ENCODE data around the gene ASIC4. TPM values are rescaled to one million over a fixed set of nuclear protein-coding genes. Genes with fewer than 3 reads are reported as not detected.

Gene ASIC4
- polyA plus RNA-seq, 3 donors = 0.12 to 0.21 (median 0.18) TPM

GRCh38 chr2:219533930-219534661 lies 19.8 kb downstream of the ASIC4 start:
- no peak for DNase-seq

- DNase-seq = no peak
Measured at GRCh38 chr2:219536425-219536824, 22.1 kb downstream of the ASIC4 start.

GRCh38 chr2:219536967-219537366 lies 22.7 kb downstream of the ASIC4 start:
- no peak for DNase-seq

GRCh38 chr2:219537657-219538488 lies 23.6 kb downstream of the ASIC4 start:
- DNase-seq = no peak

- no peak for DNase-seq
Measured at GRCh38 chr2:219538504-219538951, 24.2 kb downstream of the ASIC4 start.

- DNase-seq = no peak
Measured at GRCh38 chr2:219538956-219539788, 24.9 kb downstream of the ASIC4 start.

- no peak for DNase-seq
Measured at GRCh38 chr2:219539926-219540678, 25.8 kb downstream of the ASIC4 start.

GRCh38 chr2:219540784-219541504 lies 26.7 kb downstream of the ASIC4 start:
- no peak for DNase-seq

GRCh38 chr2:219541611-219542180 lies 27.4 kb downstream of the ASIC4 start:
- DNase-seq = peak; percentile 75

- no peak for DNase-seq
Measured at GRCh38 chr2:219542931-219543595, 28.8 kb downstream of the ASIC4 start.

GRCh38 chr2:219543596-219544358 lies 29.5 kb downstream of the ASIC4 start, which contains the start of the genes CHPF and TMEM198:
CHPF (minus strand) TSS chr2:219543809; CDS start chr2:219543538, 271 bp downstream.
TMEM198 (plus strand) TSS chr2:219544028; CDS start chr2:219544728, 700 bp downstream.
- DNase-seq = peak; percentile 98

- no peak for DNase-seq
Measured at GRCh38 chr2:219544567-219544966, 30.3 kb downstream of the ASIC4 start.

- no peak for DNase-seq
Measured at GRCh38 chr2:219545295-219545942, 31.1 kb downstream of the ASIC4 start.

GRCh38 chr2:219545943-219546352 lies 31.7 kb downstream of the ASIC4 start:
- DNase-seq = no peak

- DNase-seq = no peak
Measured at GRCh38 chr2:219547621-219548020, 33.3 kb downstream of the ASIC4 start.

- DNase-seq = no peak
Measured at GRCh38 chr2:219548990-219549389, 34.7 kb downstream of the ASIC4 start.

- no peak for DNase-seq
Measured at GRCh38 chr2:219549619-219550018, 35.3 kb downstream of the ASIC4 start.
